Activated CD8-positive, alpha-beta memory T cell treated with anti-CD3 and anti-CD28 coated beads, Interleukin-2, amount 10 ng/mL, durations not matched to agents 7 days and 5 days (primary cell): ENCODE data around the gene CSK. TPM values are rescaled to one million over a fixed set of nuclear protein-coding genes. Genes with fewer than 3 reads are reported as not detected.

Experiments used
- microRNA-seq: library from miRNA; unstranded; fragments of <30 nt; microRNA quantifications from one replicate; pipeline ENCODE4 v1.2.0, GENCODE V29; 2022
- total RNA-seq, 2 experiments: library from RNA; stranded (reverse); gene quantifications; one replicate each; pipeline ENCODE4 v1.2.3, GENCODE V29; 2021

The CSK gene
- total RNA-seq, 2 experiments from 2014 or later = 349 to 369 TPM

Small RNA genes lying within 50 kb of the gene (microRNA-seq; reads per million reads assigned to microRNA genes)
- gene MIR4513 = not detected
- 1.7 reads per million for gene MIR6882

Other genes starting within 250 kb of the CSK start
- gene ARID3B, start 240.9 kb upstream of the CSK start, total RNA-seq = 10 to 100 TPM; 56.0 to 63.6 TPM
- gene CLK3, start 166.2 kb upstream of the CSK start, total RNA-seq = 100 to 1,000 TPM; 120 to 140 TPM
- 10 to 100 TPM; 41.8 to 47.7 TPM for gene EDC3, start 86.1 kb upstream of the CSK start, total RNA-seq
- gene CYP1A1, start 56.6 kb upstream of the CSK start, total RNA-seq = 1 to 10 TPM; 1.2 to 2.8 TPM
- not detected for gene CYP1A2, start 33.2 kb upstream of the CSK start, total RNA-seq
- not detected for gene LMAN1L, start 30.8 kb downstream of the CSK start, total RNA-seq
- gene CPLX3, start 44.5 kb downstream of the CSK start, total RNA-seq = under 1 TPM in 1 of 2 experiments, not detected in 1; 0.35 TPM
- 10 to 100 TPM; 48.5 to 58.6 TPM for gene ULK3, start 61.1 kb downstream of the CSK start, total RNA-seq
- gene SCAMP2, start 91.3 kb downstream of the CSK start, total RNA-seq = 100 to 1,000 TPM; 108 to 115 TPM
- 10 to 100 TPM; 52.8 to 59.0 TPM for gene MPI, start 108.0 kb downstream of the CSK start, total RNA-seq
- 100 to 1,000 TPM in 1 of 2 experiments, 10 to 100 TPM in 1; 95.2 to 119 TPM for gene FAM219B, start 124.8 kb downstream of the CSK start, total RNA-seq
- gene COX5A, start 156.0 kb downstream of the CSK start, total RNA-seq = 100 to 1,000 TPM; 322 to 326 TPM
- gene RPP25, start 174.7 kb downstream of the CSK start, total RNA-seq = 1 to 10 TPM; 6.8 to 7.5 TPM
- under 1 TPM; 0.61 to 0.94 TPM for gene SCAMP5, start 213.5 kb downstream of the CSK start, total RNA-seq
- 10 to 100 TPM; 36.3 to 36.7 TPM for gene PPCDC, start 241.5 kb downstream of the CSK start, total RNA-seq